HG03095 (cell line): Measurements from ENCODE around the gene PRKAR1A.

Experiments
- ATAC-seq: cut with Tn5 transposase; IDR thresholded peaks from one replicate; pipeline ENCODE4 v1.9.1; 2021; ENCODE audit warnings: moderate library complexity; ENCODE audit not compliant: unreplicated experiment

PRKAR1A gene

DNA sequence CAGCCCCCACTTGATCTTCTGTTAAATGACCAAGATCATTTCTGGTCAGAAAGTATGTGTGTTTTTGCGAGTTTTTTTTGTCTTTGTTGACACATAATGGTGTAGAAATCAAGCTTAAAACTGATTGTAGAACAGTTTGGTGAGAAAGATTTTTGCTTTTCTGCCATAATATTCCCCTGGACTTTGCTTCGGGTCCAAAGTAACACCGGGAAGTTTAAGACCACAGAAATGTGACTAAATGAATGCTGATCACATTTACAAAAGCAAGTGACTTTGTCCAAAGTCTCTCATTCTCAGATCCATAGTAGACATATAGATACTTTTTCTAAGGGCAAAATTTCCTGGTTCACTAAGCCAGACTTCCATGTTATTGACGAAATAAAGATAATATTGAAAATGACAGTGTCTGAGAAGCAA, 86.3 kb downstream of the PRKAR1A start:
- ATAC-seq: no peak

GRCh38 chr17:68599091-68599490, 86.9 kb downstream of the PRKAR1A start:
- no peak for ATAC-seq

DNA sequence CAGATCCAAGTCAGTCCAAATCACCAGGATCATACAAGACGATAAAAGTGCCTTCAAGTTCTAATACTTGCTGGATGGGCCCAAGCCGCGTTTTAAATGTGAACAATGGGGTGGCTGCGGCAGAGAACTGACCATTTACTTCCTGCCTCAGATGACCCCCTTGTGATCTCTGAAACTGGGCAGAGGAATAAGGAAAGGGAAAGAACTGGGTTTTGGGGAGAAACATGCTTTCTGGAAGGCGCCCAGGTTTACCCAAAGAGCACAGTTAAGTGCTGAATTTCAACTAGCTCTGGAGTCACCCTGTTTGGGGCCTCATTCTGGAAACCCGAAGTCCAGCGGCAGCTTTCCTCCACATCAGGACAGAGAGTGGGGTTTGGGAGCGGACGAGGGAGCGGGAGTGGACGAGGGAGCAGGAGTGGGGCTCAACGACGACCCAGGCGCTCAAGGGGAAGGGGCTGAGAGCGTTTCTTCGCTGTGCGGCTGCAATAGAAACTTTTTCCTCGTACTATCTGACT, 87.4 kb downstream of the PRKAR1A start:
- ATAC-seq: no peak

DNA sequence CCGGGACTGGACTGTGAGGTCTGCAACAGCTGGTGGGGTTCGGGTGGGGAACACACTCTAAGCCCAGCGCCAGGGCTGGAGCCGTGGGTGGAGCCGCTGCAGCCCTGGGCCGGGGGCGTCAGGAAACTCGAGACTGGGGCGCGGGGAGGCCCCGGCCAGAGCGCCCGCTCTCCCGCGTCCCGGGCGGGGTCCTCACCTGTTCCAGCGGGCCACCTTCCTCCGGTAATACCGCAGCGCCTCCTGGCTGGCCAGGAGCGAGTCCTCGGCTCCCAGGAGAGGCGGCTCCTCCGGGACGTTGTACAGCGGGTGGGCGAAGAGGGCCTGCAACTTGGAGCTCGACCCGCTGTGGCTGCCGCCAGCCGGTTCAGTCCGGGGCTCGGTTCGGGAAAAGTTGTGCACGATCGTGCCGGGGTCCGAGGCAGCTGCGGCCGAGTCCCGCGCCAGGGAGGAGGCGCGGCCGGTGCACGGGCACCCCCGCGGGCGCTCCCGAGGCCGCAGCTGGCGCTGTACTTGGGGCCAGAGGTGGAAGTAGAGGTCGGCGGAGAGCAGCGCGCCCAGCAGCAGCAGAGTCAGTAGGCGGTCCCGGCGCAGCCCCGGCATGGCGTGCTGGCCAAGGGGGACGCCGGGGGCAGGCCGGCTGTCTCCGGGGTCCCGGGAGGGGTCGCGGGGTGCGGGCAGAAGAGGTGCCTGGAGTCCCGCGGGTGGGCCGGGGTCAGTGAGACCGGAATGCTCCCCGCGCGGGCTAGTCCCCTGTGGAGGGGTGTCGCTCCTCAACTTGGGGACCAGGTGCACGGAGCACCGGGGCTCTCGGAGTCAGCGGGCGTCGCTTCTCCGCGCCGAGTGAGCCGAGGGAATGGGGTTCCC, 88.1 kb downstream of the PRKAR1A start:
- no peak for ATAC-seq
